ENCODE data around the gene ELAVL1.

ELAVL1 gene

DNA sequence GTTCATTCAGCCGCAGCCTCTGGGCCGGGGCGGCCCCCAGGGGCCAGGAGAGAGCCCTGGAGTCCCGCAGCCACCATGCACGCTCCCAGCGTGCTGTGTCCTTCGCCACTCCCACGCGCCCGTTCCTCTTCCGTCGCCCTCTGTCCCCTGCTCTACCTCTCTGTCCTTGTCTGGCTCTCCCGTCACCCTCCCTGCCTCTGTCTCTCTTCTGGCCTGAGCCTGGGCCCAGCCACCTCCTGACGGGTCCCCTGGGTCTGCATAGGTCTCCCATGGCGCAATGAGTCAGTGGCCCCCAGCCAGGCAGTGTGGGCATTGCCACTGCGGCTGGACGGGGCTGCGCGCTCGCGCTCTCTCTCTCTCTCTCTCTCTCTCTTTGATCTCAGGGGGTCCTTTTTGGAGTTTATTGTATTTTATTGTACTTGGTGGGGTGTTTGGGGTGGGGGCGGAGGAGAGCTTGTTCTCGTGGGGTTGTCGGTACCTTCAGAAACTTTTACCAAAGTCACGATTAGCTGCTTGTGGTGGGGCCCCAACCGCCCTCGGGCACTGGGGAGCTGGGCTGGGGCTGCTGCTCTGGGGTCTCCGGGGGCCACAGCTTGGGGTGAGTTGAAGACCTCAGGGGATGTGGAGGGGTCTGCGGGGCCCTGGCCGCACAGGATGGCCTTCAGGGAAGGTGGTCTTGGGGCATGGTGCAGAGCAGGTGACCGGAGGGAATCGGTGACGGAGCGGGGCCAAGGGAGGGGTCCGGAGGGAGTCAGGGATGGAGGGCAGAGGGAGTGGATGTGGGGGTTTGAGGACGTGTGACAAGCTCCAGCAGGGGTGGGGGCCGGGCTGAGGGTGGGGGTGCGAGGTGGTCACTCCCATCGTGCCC is 92.5 kb downstream of the ELAVL1 start:
- no peak for FAIRE-seq
- DNase-seq (ENCODE audit: low spot score), result no peak

DNA sequence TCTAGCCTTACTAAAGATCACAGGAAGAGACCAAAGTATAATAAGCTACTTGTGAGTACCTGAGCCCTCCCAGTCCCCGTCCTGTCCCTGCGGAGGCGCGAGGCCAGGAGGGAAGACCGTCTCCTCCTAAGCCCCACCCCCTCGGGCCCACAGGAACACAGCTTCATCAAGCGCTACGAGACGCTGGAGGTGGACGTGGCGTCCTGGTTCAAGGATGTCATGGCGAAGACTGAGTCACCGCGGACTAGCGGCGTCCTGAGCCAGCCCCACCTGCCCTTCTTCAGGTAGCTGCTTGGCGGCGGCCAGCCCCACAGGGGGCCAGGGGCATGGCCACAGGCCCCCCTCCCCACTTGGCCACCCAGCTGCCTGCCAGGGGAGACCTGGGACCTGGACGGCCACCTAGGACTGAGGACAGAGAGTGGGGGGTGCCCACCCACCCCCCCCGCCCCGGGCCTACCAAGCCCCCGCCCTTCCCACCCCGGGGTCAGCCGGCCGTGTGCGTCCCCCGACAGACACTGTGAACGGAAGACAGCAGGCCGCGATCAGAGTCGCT is 93.2 kb downstream of the ELAVL1 start:
- no peak for DNase-seq (ENCODE audit: low spot score)
- no peak for FAIRE-seq

DNA sequence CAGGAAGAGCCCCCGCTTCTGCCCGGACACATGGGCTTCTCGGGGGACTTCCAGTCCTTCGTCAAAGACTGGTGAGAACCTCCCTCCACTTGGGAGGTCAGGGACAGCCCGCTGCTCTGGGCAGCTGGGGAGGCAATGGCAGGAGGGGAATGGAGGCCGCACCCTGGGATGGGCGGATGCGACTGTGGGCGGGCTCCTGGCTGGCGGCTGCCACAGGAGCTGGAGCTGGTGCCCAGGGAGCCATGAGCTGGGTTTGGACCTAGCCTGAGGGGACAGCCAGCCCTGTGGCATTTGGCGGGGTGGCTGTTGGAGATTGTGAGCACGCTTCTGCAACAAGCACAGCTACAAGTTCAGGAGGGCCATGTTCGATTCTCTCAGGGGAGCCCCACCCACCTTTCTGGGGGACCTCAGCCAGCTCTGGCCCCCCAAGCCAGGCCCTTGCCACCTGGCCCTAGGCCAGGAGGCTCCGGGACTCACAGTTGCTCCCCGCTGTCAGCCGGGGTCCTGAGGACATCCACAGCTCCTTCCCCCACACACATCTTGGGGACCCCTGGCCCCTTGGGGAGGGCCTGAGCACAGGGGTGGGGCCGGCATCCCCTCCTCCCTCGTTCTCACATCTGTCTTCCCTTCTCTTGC is 93.8 kb downstream of the ELAVL1 start:
- DNase-seq (ENCODE audit: low spot score) (no peak), FAIRE-seq (no peak)

DNA sequence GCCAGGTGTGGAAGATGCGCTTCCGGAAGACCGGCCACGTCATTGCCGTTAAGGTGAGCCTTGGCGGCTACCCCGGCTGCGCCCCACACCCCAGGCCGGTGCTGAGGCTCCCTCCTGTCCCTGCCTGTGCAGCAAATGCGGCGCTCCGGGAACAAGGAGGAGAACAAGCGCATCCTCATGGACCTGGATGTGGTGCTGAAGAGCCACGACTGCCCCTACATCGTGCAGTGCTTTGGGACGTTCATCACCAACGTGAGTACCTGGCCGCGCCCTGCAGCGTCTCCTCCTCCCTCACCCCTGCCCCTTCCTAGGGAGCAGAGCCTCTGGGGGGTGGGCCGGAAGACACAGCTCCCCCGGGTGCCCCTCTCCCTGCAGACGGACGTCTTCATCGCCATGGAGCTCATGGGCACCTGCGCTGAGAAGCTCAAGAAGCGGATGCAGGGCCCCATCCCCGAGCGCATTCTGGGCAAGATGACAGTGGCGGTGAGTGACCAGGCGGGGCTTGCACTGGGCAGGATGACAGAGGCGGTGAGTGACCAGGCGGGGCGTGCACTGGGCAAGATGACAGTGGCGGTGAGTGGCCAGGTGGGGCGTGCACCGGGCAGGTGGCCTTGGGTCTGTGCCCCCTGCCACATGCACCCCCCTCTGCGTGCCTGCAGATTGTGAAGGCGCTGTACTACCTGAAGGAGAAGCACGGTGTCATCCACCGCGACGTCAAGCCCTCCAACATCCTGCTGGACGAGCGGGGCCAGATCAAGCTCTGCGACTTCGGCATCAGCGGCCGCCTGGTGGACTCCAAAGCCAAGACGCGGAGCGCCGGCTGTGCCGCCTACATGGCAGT is 94.9 kb downstream of the ELAVL1 start:
- no peak for DNase-seq (ENCODE audit: low spot score)
- FAIRE-seq, result no peak

DNA sequence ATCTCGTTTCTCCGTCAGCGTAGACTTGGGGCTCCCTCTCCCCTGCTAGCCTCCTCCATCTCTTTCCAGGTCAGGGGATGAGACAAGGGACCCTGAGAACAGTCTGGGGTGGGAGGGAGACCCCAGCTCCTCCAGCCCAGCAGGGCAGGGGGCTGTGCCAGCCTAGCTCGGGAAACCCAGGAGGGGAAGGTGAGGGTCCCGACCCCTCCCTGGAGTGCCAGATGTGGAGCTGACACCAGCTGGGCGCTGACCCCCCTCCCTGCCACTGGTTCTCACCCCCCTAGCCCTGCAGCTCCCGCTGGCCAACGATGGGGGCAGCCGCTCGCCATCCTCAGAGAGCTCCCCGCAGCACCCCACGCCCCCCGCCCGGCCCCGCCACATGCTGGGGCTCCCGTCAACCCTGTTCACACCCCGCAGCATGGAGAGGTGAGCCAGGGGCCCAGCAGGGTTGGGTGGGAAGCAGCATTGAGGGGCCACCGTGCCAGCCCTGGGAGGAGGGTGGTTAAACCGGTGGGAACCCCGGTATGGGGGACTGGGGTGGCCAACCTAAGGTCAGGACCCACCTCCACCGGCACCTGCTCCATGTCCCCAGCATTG is 95.9 kb downstream of the ELAVL1 start:
- no peak for FAIRE-seq
- DNase-seq (ENCODE audit: low spot score), result no peak

DNA sequence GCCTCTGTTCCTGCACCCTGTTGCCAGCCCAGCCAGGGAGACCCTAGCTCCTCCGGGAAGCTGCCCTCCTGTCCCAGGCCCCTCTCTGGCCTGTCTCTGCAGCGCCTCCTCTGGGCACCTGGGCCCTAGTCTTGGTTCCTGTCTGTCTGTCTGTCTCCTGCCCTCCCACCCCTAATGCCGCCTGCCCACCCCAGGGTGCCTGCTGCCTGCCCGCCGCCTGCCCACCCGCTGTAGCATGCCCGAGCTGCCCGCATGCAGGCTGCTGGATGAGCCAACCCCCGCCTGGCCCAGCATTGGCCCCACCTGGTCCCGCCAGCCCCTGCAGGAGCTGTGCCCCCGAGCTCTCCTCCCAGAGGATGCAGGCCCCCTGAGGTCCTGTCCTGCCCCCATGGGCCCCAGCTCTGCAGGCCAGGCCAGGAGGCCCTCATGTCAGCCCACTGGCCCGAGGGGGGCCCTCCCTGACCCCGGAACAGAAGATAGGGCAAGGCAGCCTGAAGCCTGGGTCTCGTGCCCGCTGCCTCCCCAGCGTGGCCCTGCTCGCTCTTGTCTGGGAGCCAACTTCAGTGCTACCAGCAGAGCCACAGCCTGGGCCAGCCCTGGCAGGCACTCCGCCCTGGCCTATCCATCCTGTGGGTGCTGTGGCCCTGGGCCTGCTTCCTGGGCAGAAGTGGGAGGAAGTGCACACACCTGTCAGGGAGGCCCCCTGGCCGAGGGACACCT is 96.5 kb downstream of the ELAVL1 start:
- no peak for FAIRE-seq
- DNase-seq (ENCODE audit: low spot score), result no peak

All from urothelium cell line (cell line).